Adipocyte (in vitro differentiated cells): ENCODE measurements around the gene RNF44.
A peak's percentile ranks its signal among the peaks of the same experiment; 100 is the strongest.

Experiments
- DNase-seq: peaks from one replicate; pipeline ENCODE4 v3.0.0-alpha.2; 2015; ENCODE audit warnings: low read depth
- H3K27me3 ChIP-seq: replicated peaks from 2 replicates; pipeline ENCODE4 v1.7.0; 2013; ENCODE audit warnings: mild to moderate bottlenecking, low read length, moderate library complexity; ENCODE audit not compliant: control insufficient read depth, insufficient read depth
- H3K36me3 ChIP-seq: 2 replicates; pipeline ENCODE4 v1.7.0; 2013; ENCODE audit warnings: low read length, mild to moderate bottlenecking, moderate library complexity; ENCODE audit not compliant: control insufficient read depth, insufficient read depth, severe bottlenecking
- H3K4me1 ChIP-seq: 2 replicates; pipeline ENCODE4 v1.7.0; 2013; ENCODE audit warnings: mild to moderate bottlenecking, low read length, moderate library complexity; ENCODE audit not compliant: control insufficient read depth, insufficient read depth
- H3K4me3 ChIP-seq: 2 replicates; pipeline ENCODE4 v1.7.0; 2013; ENCODE audit warnings: mild to moderate bottlenecking, low read length, moderate library complexity
- H3K9ac ChIP-seq: 2 replicates; pipeline ENCODE4 v1.7.0; 2013; ENCODE audit warnings: mild to moderate bottlenecking, low read length, moderate library complexity
- H3K9me3 ChIP-seq: 2 replicates; pipeline ENCODE4 v1.7.0; 2013; ENCODE audit warnings: mild to moderate bottlenecking, low read length, moderate library complexity; ENCODE audit not compliant: control insufficient read depth

The RNF44 gene

GRCh38 chr5:176514244-176514950, 22.8 kb downstream of the RNF44 start:
- Histone ChIP-seq H3K27me3 (no peaks in the 10 kb centered on the region), H3K9ac (no peak overlapping the region), H3K36me3 (peaks cover 7% of the 10 kb centered on the region), H3K4me1 (no peaks in the 10 kb centered on the region), H3K9me3 (no peaks in the 10 kb centered on the region), H3K4me3 (no peak overlapping the region)
- no peak for DNase-seq

GRCh38 chr5:176513788-176514187, 23.4 kb downstream of the RNF44 start:
- Histone ChIP-seq H3K4me3 (no peak overlapping the region), H3K9me3 (no peaks in the 10 kb centered on the region), H3K36me3 (peaks cover 13% of the 10 kb centered on the region), H3K9ac (no peak overlapping the region), H3K27me3 (no peaks in the 10 kb centered on the region), H3K4me1 (no peaks in the 10 kb centered on the region)
- no peak for DNase-seq

GRCh38 chr5:176508603-176509002, 28.6 kb downstream of the RNF44 start:
- H3K9ac ChIP-seq = no peak overlapping the region
- H3K36me3 ChIP-seq = peaks cover 54% of the 10 kb centered on the region
- no peaks in the 10 kb centered on the region for H3K9me3 ChIP-seq
- H3K27me3 ChIP-seq = no peaks in the 10 kb centered on the region
- H3K4me1 ChIP-seq = no peaks in the 10 kb centered on the region
- no peak overlapping the region for H3K4me3 ChIP-seq
- no peak for DNase-seq

- Histone ChIP-seq H3K9me3 (no peaks in the 10 kb centered on the region), H3K4me1 (no peaks in the 10 kb centered on the region), H3K9ac (no peak overlapping the region), H3K4me3 (no peak overlapping the region), H3K27me3 (no peaks in the 10 kb centered on the region), H3K36me3 (peaks cover 56% of the 10 kb centered on the region)
- DNase-seq = no peak
These were observed 29.3 kb downstream of the RNF44 start for GRCh38 chr5:176507911-176508310.

GRCh38 chr5:176503496-176503895, 33.7 kb downstream of the RNF44 start:
- Histone ChIP-seq H3K9ac (no peak overlapping the region), H3K36me3 (peaks cover 64% of the 10 kb centered on the region), H3K4me1 (peaks cover 19% of the 10 kb centered on the region), H3K27me3 (no peaks in the 10 kb centered on the region), H3K9me3 (no peaks in the 10 kb centered on the region), H3K4me3 (no peak overlapping the region)
- DNase-seq = no peak

- Histone ChIP-seq H3K4me1 (peaks cover 30% of the 10 kb centered on the region), H3K9ac (peak overlapping the region; percentile 27), H3K4me3 (no peak overlapping the region), H3K27me3 (no peaks in the 10 kb centered on the region), H3K9me3 (no peaks in the 10 kb centered on the region), H3K36me3 (peaks cover 62% of the 10 kb centered on the region)
- DNase-seq = peak; percentile 86
These were observed 35.9 kb downstream of the RNF44 start for GRCh38 chr5:176501333-176501732.

- H3K9ac ChIP-seq = no peak overlapping the region
- H3K36me3 ChIP-seq = peaks cover 66% of the 10 kb centered on the region
- no peaks in the 10 kb centered on the region for H3K9me3 ChIP-seq
- peak; percentile 5 for DNase-seq
- peaks cover 30% of the 10 kb centered on the region for H3K4me1 ChIP-seq
- H3K4me3 ChIP-seq = no peak overlapping the region
- H3K27me3 ChIP-seq = no peaks in the 10 kb centered on the region
These were observed 36.7 kb downstream of the RNF44 start for GRCh38 chr5:176500511-176500910.

- H3K4me1 ChIP-seq = peaks cover 30% of the 10 kb centered on the region
- H3K36me3 ChIP-seq = peaks cover 69% of the 10 kb centered on the region
- H3K9ac ChIP-seq = no peak overlapping the region
- no peaks in the 10 kb centered on the region for H3K27me3 ChIP-seq
- H3K9me3 ChIP-seq = no peaks in the 10 kb centered on the region
- no peak for DNase-seq
- H3K4me3 ChIP-seq = no peak overlapping the region
These were observed 37.9 kb downstream of the RNF44 start for GRCh38 chr5:176499273-176499672.

GRCh38 chr5:176497852-176498251, 39.4 kb downstream of the RNF44 start:
- no peak for DNase-seq
- Histone ChIP-seq H3K4me3 (no peak overlapping the region), H3K9ac (peak overlapping the region; percentile 4), H3K36me3 (peaks cover 75% of the 10 kb centered on the region), H3K9me3 (no peaks in the 10 kb centered on the region), H3K4me1 (peaks cover 30% of the 10 kb centered on the region), H3K27me3 (no peaks in the 10 kb centered on the region)

- Histone ChIP-seq H3K9me3 (no peaks in the 10 kb centered on the region), H3K27me3 (no peaks in the 10 kb centered on the region), H3K9ac (no peak overlapping the region), H3K4me3 (no peak overlapping the region), H3K4me1 (peaks cover under 1% of the 10 kb centered on the region), H3K36me3 (peaks cover 91% of the 10 kb centered on the region)
- DNase-seq = no peak
These were observed 44.8 kb downstream of the RNF44 start for GRCh38 chr5:176492431-176492830.

GRCh38 chr5:176491901-176492300, 45.3 kb downstream of the RNF44 start:
- Histone ChIP-seq H3K4me3 (no peak overlapping the region), H3K9me3 (no peaks in the 10 kb centered on the region), H3K9ac (no peak overlapping the region), H3K4me1 (no peaks in the 10 kb centered on the region), H3K27me3 (no peaks in the 10 kb centered on the region), H3K36me3 (peaks cover 91% of the 10 kb centered on the region)
- no peak for DNase-seq

- H3K36me3 ChIP-seq = peaks cover 91% of the 10 kb centered on the region
- H3K4me3 ChIP-seq = no peak overlapping the region
- no peaks in the 10 kb centered on the region for H3K4me1 ChIP-seq
- no peaks in the 10 kb centered on the region for H3K9me3 ChIP-seq
- no peak overlapping the region for H3K9ac ChIP-seq
- peak; percentile 20 for DNase-seq
- no peaks in the 10 kb centered on the region for H3K27me3 ChIP-seq
These were observed 46.1 kb downstream of the RNF44 start for GRCh38 chr5:176491101-176491502.
